ENCODE data around the gene SPESP1.

SPESP1 gene

GRCh38 chr15:68980786-68981185 lies 50.5 kb downstream of the SPESP1 start:
- H3K4me3 ChIP-seq (ENCODE audit: low read depth, low read length) = no peak overlapping the region
- TF ChIP-seq CTCF (IDR thresholded peaks at IDR 0.05; ENCODE audit: insufficient read depth, low read length, missing control alignments) = no peak
- POLR2A ChIA-PET = no interaction called here
- no peak for DNase-seq (ENCODE audit: low read depth, low spot score)
- CTCF ChIA-PET = no interaction called here

- POLR2A ChIA-PET = no interaction called here
Observed at GRCh38 chr15:68981941-68982340, 51.6 kb downstream of the SPESP1 start.

DNA sequence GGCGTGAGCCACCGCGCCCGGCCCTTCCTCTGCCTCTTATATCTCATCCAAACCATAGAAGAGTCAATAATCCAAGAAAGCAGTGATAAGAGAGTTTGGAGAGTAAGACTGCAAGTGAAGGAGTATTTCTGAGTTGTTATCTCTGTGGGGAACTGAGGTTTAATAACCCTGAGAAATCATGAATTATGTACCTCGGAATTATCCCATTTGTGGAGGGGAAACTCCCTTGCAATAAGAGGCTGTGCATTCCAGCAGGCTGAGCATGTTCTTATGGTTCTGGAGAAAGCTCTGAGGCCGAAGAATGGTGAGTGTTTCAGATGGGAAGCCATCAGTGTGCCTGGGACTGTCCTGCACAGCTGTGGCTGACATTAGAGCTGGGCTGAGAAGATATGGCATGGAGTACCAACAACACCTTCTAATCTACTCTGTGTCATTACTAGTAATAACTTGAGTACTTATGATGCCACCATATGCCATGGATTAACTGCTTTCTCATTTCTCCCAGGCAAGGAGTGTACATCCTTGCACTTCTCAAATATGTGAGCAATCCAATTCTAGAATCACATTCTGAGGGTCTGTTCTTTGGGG lies 52.7 kb downstream of the SPESP1 start:
- ChIA-PET CTCF (no interaction called here), POLR2A (no interaction called here)
- TF ChIP-seq CTCF (IDR thresholded peaks at IDR 0.05; ENCODE audit: insufficient read depth, low read length, missing control alignments) = no peak
- no peak for DNase-seq (ENCODE audit: low read depth, low spot score)
- H3K4me3 ChIP-seq (ENCODE audit: low read depth, low read length) = no peak overlapping the region

More at GRCh38 chr15:68981941-68982340, 51.6 kb downstream of the SPESP1 start:
- DNase-seq (ENCODE audit: low read depth, low spot score) = no peak
- CTCF ChIA-PET = no interaction called here
- H3K4me3 ChIP-seq (ENCODE audit: low read depth, low read length) = no peak overlapping the region
- TF ChIP-seq CTCF (IDR thresholded peaks at IDR 0.05; ENCODE audit: insufficient read depth, low read length, missing control alignments) = no peak

GRCh38 chr15:68983961-68984481 lies 53.7 kb downstream of the SPESP1 start:
- no peak for DNase-seq (ENCODE audit: low read depth, low spot score)
- TF ChIP-seq CTCF (IDR thresholded peaks at IDR 0.05; ENCODE audit: insufficient read depth, low read length, missing control alignments) = no peak
- ChIA-PET CTCF (no interaction called here), POLR2A (no interaction called here)
- no peak overlapping the region for H3K4me3 ChIP-seq (ENCODE audit: low read depth, low read length)

- no peak for DNase-seq (ENCODE audit: low read depth, low spot score)
- ChIA-PET CTCF (no interaction called here), POLR2A (no interaction called here)
- no peak for TF ChIP-seq CTCF (IDR thresholded peaks at IDR 0.05; ENCODE audit: insufficient read depth, low read length, missing control alignments)
- H3K4me3 ChIP-seq (ENCODE audit: low read depth, low read length) = no peak overlapping the region
Observed at GRCh38 chr15:68984586-68984985, 54.3 kb downstream of the SPESP1 start.

- POLR2A ChIA-PET = no interaction called here
- TF ChIP-seq CTCF (IDR thresholded peaks at IDR 0.05; ENCODE audit: insufficient read depth, low read length, missing control alignments) = no peak
- CTCF ChIA-PET = no interaction called here
- DNase-seq (ENCODE audit: low read depth, low spot score) = no peak
- H3K4me3 ChIP-seq (ENCODE audit: low read depth, low read length) = no peak overlapping the region
Observed at GRCh38 chr15:68985361-68985891, 55.1 kb downstream of the SPESP1 start.

Measured in AG04449 (cell line).